ENCODE results near the gene TMEM38A. TPM values are rescaled to one million over a fixed set of nuclear protein-coding genes. Genes with fewer than 3 reads are reported as not detected.

The TMEM38A gene
- total RNA-seq, 1 donor from 2014 or later, result 3.7 TPM

DNA sequence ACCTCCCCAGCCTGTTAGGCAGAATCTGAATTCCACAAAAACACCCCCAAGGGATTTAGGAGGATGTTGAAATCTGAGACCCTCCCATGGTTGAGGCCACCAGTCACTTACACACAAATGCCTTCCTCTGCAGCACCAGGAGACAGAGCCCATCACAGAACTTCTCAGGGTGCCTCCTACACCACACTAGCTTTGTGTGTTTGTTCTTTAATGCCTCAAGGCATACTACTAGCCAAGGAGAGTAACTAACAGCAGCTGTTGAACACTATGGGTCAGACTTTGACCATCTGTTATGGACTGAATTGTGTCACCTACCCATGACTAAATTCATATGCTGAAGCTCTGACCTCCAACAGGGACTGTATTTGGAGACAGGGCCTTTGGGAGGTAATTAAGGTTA lies 23.4 kb upstream of the TMEM38A start:
- Mint-ChIP-seq H3K36me3 (ENCODE audit: low read depth) (peaks cover 5% of the 10 kb centered on the region), H3K4me3 (ENCODE audit: unreplicated experiment) (no peak overlapping the region), H3K4me1 (ENCODE audit: low read depth) (peaks cover 5% of the 10 kb centered on the region), H3K27ac (ENCODE audit: unreplicated experiment) (peak overlapping the region; percentile 42), H3K9me3 (ENCODE audit: low read depth) (no peaks in the 10 kb centered on the region), H3K27me3 (ENCODE audit: low read depth) (no peaks in the 10 kb centered on the region)
- TF ChIP-seq, protein P1, sequence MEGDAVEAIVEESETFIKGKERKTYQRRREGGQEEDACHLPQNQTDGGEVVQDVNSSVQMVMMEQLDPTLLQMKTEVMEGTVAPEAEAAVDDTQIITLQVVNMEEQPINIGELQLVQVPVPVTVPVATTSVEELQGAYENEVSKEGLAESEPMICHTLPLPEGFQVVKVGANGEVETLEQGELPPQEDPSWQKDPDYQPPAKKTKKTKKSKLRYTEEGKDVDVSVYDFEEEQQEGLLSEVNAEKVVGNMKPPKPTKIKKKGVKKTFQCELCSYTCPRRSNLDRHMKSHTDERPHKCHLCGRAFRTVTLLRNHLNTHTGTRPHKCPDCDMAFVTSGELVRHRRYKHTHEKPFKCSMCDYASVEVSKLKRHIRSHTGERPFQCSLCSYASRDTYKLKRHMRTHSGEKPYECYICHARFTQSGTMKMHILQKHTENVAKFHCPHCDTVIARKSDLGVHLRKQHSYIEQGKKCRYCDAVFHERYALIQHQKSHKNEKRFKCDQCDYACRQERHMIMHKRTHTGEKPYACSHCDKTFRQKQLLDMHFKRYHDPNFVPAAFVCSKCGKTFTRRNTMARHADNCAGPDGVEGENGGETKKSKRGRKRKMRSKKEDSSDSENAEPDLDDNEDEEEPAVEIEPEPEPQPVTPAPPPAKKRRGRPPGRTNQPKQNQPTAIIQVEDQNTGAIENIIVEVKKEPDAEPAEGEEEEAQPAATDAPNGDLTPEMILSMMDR (IDR thresholded peaks at IDR 0.05), result no peak
- DNase-seq (ENCODE audit: low spot score), result no peak

DNA sequence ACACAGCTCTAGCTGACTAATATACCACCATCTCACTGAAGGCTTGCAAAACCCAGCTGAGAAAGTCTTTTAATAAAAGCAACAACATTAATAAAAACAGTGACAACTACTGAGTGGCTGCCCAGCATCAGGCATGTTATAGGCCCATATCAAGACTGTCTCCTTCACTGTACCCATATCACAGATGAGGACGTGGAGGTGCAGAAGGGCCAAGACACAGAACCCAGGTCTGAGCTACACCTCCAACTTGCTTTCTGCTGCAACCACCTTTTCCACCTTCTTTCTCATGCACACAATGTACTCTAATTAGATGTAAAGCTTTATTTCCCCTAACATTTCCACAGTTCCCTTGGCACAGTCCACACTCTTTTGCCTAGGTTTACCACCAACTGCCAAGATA lies 22.3 kb upstream of the TMEM38A start:
- Mint-ChIP-seq H3K4me1 (ENCODE audit: low read depth) (peaks cover 5% of the 10 kb centered on the region), H3K27ac (ENCODE audit: unreplicated experiment) (no peak overlapping the region), H3K27me3 (ENCODE audit: low read depth) (no peaks in the 10 kb centered on the region), H3K36me3 (ENCODE audit: low read depth) (peaks cover 10% of the 10 kb centered on the region), H3K9me3 (ENCODE audit: low read depth) (no peaks in the 10 kb centered on the region), H3K4me3 (ENCODE audit: unreplicated experiment) (no peak overlapping the region)
- TF ChIP-seq, protein P1 (IDR thresholded peaks at IDR 0.05), result no peak
- DNase-seq (ENCODE audit: low spot score), result no peak

DNA sequence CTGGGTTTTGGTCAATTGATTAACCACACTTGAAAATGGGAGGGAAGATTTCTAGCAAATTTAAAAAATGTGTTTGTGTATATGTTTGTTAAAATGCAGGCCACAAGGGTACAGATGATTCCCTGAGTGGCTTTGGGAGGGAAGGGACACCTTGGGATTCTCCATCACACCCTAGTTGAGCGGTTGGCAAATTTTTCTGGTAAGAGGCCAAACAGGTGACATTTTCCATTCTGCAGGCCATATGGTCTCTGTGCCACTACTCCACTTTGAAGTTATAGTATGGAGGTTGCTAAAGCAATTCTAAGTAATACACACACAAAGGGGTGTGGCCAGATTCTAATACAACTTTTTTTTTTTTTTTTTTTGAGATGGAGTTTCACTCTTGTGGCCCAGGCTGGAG lies 20.0 kb upstream of the TMEM38A start:
- Mint-ChIP-seq H3K27ac (ENCODE audit: unreplicated experiment) (no peak overlapping the region), H3K9me3 (ENCODE audit: low read depth) (no peaks in the 10 kb centered on the region), H3K4me1 (ENCODE audit: low read depth) (peaks cover 5% of the 10 kb centered on the region), H3K27me3 (ENCODE audit: low read depth) (no peaks in the 10 kb centered on the region), H3K4me3 (ENCODE audit: unreplicated experiment) (no peak overlapping the region), H3K36me3 (ENCODE audit: low read depth) (peaks cover 10% of the 10 kb centered on the region)
- DNase-seq (ENCODE audit: low spot score), result no peak
- TF ChIP-seq, protein P1 (IDR thresholded peaks at IDR 0.05), result no peak

DNA sequence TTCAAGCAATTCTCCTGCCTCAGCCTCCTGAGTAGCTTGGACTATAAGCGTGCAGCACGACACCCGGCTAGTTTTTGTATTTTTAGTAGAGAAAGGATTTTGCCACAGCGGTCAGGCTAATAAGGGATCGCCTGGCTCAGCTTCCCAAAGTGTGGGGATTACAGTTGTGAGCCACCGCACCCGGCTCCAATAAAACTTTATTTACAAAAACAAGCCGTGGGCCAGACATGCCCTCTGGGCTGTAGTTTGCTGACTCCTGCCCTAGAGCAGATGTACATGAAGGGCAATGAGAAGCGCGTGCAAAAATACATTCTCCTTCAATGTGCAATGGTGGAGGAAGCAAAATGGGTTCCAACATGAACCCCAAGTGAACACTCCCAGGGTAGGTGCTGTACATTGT lies 19.2 kb upstream of the TMEM38A start:
- DNase-seq (ENCODE audit: low spot score), result no peak
- Mint-ChIP-seq H3K27ac (ENCODE audit: unreplicated experiment) (no peak overlapping the region), H3K4me1 (ENCODE audit: low read depth) (peaks cover 5% of the 10 kb centered on the region), H3K9me3 (ENCODE audit: low read depth) (no peaks in the 10 kb centered on the region), H3K36me3 (ENCODE audit: low read depth) (peaks cover 10% of the 10 kb centered on the region), H3K4me3 (ENCODE audit: unreplicated experiment) (no peak overlapping the region), H3K27me3 (ENCODE audit: low read depth) (no peaks in the 10 kb centered on the region)
- TF ChIP-seq, protein P1 (IDR thresholded peaks at IDR 0.05), result no peak

DNA sequence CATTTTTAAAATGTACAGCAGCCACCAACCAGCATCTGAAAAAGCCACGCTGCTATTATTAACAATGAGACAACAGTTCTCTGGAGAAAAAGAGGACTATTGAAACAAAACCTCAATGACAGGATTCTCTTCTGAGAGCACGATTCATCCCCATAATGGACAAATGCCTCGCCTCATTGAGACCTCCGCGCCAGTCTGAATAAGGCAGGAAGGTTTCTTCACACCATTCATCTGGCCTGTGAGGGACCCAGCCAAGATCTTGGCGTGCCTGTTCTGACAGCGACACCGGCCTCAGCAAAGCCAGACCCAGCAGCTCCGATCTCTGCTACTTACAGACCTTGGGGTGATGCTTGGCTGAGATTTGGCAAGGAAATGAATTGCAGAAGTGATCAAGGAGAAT lies 15.8 kb upstream of the TMEM38A start:
- H3K27ac Mint-ChIP-seq (ENCODE audit: unreplicated experiment), result no peak overlapping the region
- no peaks in the 10 kb centered on the region for H3K27me3 Mint-ChIP-seq (ENCODE audit: low read depth)
- TF ChIP-seq, protein P1 (IDR thresholded peaks at IDR 0.05), result no peak
- no peak for DNase-seq (ENCODE audit: low spot score)
- no peak overlapping the region for H3K4me3 Mint-ChIP-seq (ENCODE audit: unreplicated experiment)
- H3K36me3 Mint-ChIP-seq (ENCODE audit: low read depth), result peaks cover 10% of the 10 kb centered on the region
- no peaks in the 10 kb centered on the region for H3K4me1 Mint-ChIP-seq (ENCODE audit: low read depth)
- no peaks in the 10 kb centered on the region for H3K9me3 Mint-ChIP-seq (ENCODE audit: low read depth)
